Activated CD4-positive, alpha-beta T cell treated with anti-CD3 and anti-CD28 coated beads, Interleukin-2, amount 50 U/mL, for 48 hours (primary cell): Measurements from ENCODE around the gene SLC5A1.
A peak's percentile ranks its signal among the peaks of the same experiment; 100 is the strongest.

Source experiments
- DNase-seq, 2 experiments: peaks; one replicate each; pipeline ENCODE4 v3.0.0-alpha.2; 2020

SLC5A1 gene

GRCh38 chr22:32042924-32043323, at the start of gene SLC5A1:
SLC5A1 (plus strand) TSS chr22:32043261; CDS start chr22:32043282, 21 bp downstream.
- DNase-seq, result no peak

GRCh38 chr22:31995046-31995445, 48.0 kb upstream of the SLC5A1 start:
- no peak for DNase-seq

- no peak for DNase-seq
These were observed 47.3 kb upstream of the SLC5A1 start for GRCh38 chr22:31995807-31996206.

- no peak for DNase-seq
These were observed 44.2 kb upstream of the SLC5A1 start for GRCh38 chr22:31998784-31999385.

GRCh38 chr22:32000181-32000580, 42.9 kb upstream of the SLC5A1 start:
- DNase-seq, result no peak

- no peak for DNase-seq
These were observed 37.6 kb upstream of the SLC5A1 start for GRCh38 chr22:32005453-32005852.

GRCh38 chr22:32013200-32013599, 29.9 kb upstream of the SLC5A1 start:
- DNase-seq, result no peak

GRCh38 chr22:32016081-32016480, 27.0 kb upstream of the SLC5A1 start:
- no peak for DNase-seq

- no peak for DNase-seq
These were observed 25.0 kb upstream of the SLC5A1 start for GRCh38 chr22:32018056-32018455.

GRCh38 chr22:32020117-32020516, 22.9 kb upstream of the SLC5A1 start:
- DNase-seq, result no peak

- DNase-seq, result no peak
These were observed 21.3 kb upstream of the SLC5A1 start for GRCh38 chr22:32021716-32022115.

GRCh38 chr22:32023251-32023827, 19.7 kb upstream of the SLC5A1 start:
- no peak for DNase-seq

- DNase-seq, result no peak
These were observed 18.3 kb upstream of the SLC5A1 start for GRCh38 chr22:32024796-32025195.

- no peak for DNase-seq
These were observed 12.4 kb upstream of the SLC5A1 start for GRCh38 chr22:32030518-32031247.

GRCh38 chr22:32031466-32031865, 11.6 kb upstream of the SLC5A1 start:
- no peak for DNase-seq

- DNase-seq, result no peak
These were observed 8.8 kb upstream of the SLC5A1 start for GRCh38 chr22:32034275-32034674.

- no peak for DNase-seq
These were observed 5.8 kb upstream of the SLC5A1 start for GRCh38 chr22:32037236-32037635.

GRCh38 chr22:32040324-32040904, 2.6 kb upstream of the SLC5A1 start:
- no peak for DNase-seq

GRCh38 chr22:32043391-32043790, 330 bp downstream of the SLC5A1 start:
- DNase-seq, result no peak

- no peak for DNase-seq
These were observed 1.4 kb downstream of the SLC5A1 start for GRCh38 chr22:32044477-32044876.

- DNase-seq, result no peak
These were observed 1.9 kb downstream of the SLC5A1 start for GRCh38 chr22:32044913-32045312.

GRCh38 chr22:32048069-32048468, 5.0 kb downstream of the SLC5A1 start:
- DNase-seq, result no peak

- peak; percentile 74 to 84 for DNase-seq
These were observed 7.8 kb downstream of the SLC5A1 start for GRCh38 chr22:32050678-32051515.
